ENCODE results near the gene AMN1.

Gene AMN1

DNA sequence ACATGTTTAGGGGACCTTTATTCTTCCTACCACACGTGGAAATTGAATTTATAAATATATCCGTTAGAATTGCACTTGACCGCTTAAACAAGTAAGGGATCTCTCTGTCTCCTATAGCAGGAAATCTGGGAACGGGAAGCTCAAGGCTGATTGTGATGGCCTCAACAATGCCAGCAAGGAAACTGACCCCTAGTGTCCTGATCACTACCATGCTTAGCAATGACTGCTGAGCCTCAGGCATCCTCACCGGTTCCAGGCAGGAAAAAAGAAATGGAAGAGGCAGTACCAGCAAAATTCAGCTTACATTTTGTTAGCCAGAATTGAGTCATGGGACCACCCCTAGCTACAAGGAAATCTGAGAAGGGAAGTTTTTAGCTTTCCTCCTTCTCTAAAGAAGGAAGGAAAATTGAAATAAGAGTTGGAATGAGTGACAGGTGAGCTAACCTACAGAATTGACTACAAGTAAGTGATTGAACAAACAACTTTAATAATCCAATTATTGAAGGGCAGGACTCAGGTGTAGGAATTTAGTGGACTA is 43.9 kb upstream of the AMN1 start:
- H3K4me3 ChIP-seq (ENCODE audit: low read depth, low read length, poor library complexity, severe bottlenecking), result no peak overlapping the region
- no peaks in the 10 kb centered on the region for H3K9me3 ChIP-seq (ENCODE audit: low read length)
- TF ChIP-seq EZH2 (IDR thresholded peaks at IDR 0.05; ENCODE audit: borderline replicate concordance, low read length), result no peak
- TF ChIP-seq, protein P1, sequence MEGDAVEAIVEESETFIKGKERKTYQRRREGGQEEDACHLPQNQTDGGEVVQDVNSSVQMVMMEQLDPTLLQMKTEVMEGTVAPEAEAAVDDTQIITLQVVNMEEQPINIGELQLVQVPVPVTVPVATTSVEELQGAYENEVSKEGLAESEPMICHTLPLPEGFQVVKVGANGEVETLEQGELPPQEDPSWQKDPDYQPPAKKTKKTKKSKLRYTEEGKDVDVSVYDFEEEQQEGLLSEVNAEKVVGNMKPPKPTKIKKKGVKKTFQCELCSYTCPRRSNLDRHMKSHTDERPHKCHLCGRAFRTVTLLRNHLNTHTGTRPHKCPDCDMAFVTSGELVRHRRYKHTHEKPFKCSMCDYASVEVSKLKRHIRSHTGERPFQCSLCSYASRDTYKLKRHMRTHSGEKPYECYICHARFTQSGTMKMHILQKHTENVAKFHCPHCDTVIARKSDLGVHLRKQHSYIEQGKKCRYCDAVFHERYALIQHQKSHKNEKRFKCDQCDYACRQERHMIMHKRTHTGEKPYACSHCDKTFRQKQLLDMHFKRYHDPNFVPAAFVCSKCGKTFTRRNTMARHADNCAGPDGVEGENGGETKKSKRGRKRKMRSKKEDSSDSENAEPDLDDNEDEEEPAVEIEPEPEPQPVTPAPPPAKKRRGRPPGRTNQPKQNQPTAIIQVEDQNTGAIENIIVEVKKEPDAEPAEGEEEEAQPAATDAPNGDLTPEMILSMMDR (IDR thresholded peaks at IDR 0.05; ENCODE audit: low read length), result no peak
- no peaks in the 10 kb centered on the region for H3K36me3 ChIP-seq (ENCODE audit: insufficient read depth, low read length)
- no peaks in the 10 kb centered on the region for H3K27me3 ChIP-seq (ENCODE audit: insufficient read depth, low read length)
- H4K20me1 ChIP-seq (ENCODE audit: insufficient read depth, low read length), result no peaks in the 10 kb centered on the region
- H3K9ac ChIP-seq (ENCODE audit: low read length), result no peak overlapping the region
- no peaks in the 10 kb centered on the region for H3K79me2 ChIP-seq (ENCODE audit: insufficient read depth, low read length)
- H3F3A ChIP-seq (ENCODE audit: insufficient read depth, low read length), result no peaks in the 10 kb centered on the region
- H2AFZ ChIP-seq (ENCODE audit: low read length), result no peak overlapping the region
- no peak overlapping the region for H3K4me2 ChIP-seq (ENCODE audit: low read length)
- H3K9me2 ChIP-seq (ENCODE audit: low read depth, low read length), result no peaks in the 10 kb centered on the region
- H3K27ac ChIP-seq (ENCODE audit: low read depth, low read length, poor library complexity, severe bottlenecking), result no peak overlapping the region
- peaks cover 18% of the 10 kb centered on the region for H3K4me1 ChIP-seq (ENCODE audit: insufficient read depth, low read length, severe bottlenecking)

DNA sequence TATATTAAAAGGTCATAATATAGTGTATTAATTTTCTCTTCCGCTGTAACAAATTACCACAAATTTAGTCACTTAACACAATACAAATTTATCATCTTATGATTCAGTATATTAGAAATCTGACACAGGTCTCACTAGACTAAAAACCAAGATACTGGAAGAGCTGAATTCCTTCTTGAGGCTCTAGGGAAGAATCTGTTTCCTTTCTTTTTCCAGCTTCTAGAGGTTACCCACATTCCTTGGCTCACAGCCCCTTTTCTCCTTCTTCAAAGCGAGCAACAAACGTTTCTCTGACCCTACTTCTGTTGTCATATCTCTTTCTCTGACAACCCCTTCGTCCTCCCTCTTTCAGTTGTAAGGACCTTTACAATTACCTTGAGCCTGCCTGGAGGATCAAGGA is 43.4 kb upstream of the AMN1 start:
- Histone ChIP-seq H4K20me1 (ENCODE audit: insufficient read depth, low read length) (no peaks in the 10 kb centered on the region), H3K4me2 (ENCODE audit: low read length) (no peak overlapping the region), H3K36me3 (ENCODE audit: insufficient read depth, low read length) (no peaks in the 10 kb centered on the region), H3K79me2 (ENCODE audit: insufficient read depth, low read length) (no peaks in the 10 kb centered on the region), H3K9ac (ENCODE audit: low read length) (no peak overlapping the region), H3F3A (ENCODE audit: insufficient read depth, low read length) (no peaks in the 10 kb centered on the region), H3K27ac (ENCODE audit: low read depth, low read length, poor library complexity, severe bottlenecking) (no peak overlapping the region), H3K27me3 (ENCODE audit: insufficient read depth, low read length) (no peaks in the 10 kb centered on the region), H3K4me3 (ENCODE audit: low read depth, low read length, poor library complexity, severe bottlenecking) (no peak overlapping the region), H2AFZ (ENCODE audit: low read length) (no peak overlapping the region), H3K9me3 (ENCODE audit: low read length) (no peaks in the 10 kb centered on the region), H3K4me1 (ENCODE audit: insufficient read depth, low read length, severe bottlenecking) (peaks cover 21% of the 10 kb centered on the region), H3K9me2 (ENCODE audit: low read depth, low read length) (no peaks in the 10 kb centered on the region)
- TF ChIP-seq, protein P1 (IDR thresholded peaks at IDR 0.05; ENCODE audit: low read length), result no peak
- no peak for TF ChIP-seq EZH2 (IDR thresholded peaks at IDR 0.05; ENCODE audit: borderline replicate concordance, low read length)

DNA sequence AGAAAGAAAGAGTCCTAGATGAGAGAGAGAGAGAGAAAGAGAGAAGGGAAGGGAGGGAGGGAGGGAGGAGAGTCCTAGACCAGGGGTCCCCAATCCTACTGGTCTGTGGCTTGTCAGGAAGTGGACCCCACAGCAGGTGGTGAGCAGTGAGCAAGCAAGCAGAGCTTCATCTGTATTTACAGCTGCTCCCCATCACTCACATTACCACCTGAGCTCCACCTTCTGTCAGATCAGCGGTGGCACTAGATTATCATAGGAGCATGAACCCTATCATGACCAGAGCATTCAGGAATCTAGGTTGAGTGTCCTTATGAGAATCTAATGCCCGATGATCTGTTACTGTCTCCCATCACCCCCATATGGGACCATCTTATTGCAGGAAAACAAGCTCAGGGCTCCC is 39.2 kb upstream of the AMN1 start:
- Histone ChIP-seq H3K27ac (ENCODE audit: low read depth, low read length, poor library complexity, severe bottlenecking) (no peak overlapping the region), H3K4me2 (ENCODE audit: low read length) (peak overlapping the region; percentile 42), H3K9me3 (ENCODE audit: low read length) (no peaks in the 10 kb centered on the region), H3K27me3 (ENCODE audit: insufficient read depth, low read length) (no peaks in the 10 kb centered on the region), H3K79me2 (ENCODE audit: insufficient read depth, low read length) (no peaks in the 10 kb centered on the region), H3K9me2 (ENCODE audit: low read depth, low read length) (no peaks in the 10 kb centered on the region), H3K4me1 (ENCODE audit: insufficient read depth, low read length, severe bottlenecking) (peaks cover 14% of the 10 kb centered on the region), H3K4me3 (ENCODE audit: low read depth, low read length, poor library complexity, severe bottlenecking) (no peak overlapping the region), H4K20me1 (ENCODE audit: insufficient read depth, low read length) (no peaks in the 10 kb centered on the region), H3K36me3 (ENCODE audit: insufficient read depth, low read length) (no peaks in the 10 kb centered on the region), H2AFZ (ENCODE audit: low read length) (no peak overlapping the region), H3K9ac (ENCODE audit: low read length) (no peak overlapping the region), H3F3A (ENCODE audit: insufficient read depth, low read length) (no peaks in the 10 kb centered on the region)
- TF ChIP-seq, protein P1 (IDR thresholded peaks at IDR 0.05; ENCODE audit: low read length), result no peak
- no peak for TF ChIP-seq EZH2 (IDR thresholded peaks at IDR 0.05; ENCODE audit: borderline replicate concordance, low read length)

Measured in OCI-LY1 (cell line).